ENCODE data around the gene MIB1.

GRCh38 chr18:21757833-21758232, 17.2 kb downstream of the MIB1 start:
- TF ChIP-seq CTCF (conservative IDR thresholded peaks at IDR 0.05; ENCODE audit: low read depth, low read length) (no peak), EZH2 (IDR thresholded peaks at IDR 0.05; ENCODE audit: borderline replicate concordance, low read depth, low read length, poor library complexity, severe bottlenecking) (no peak)
